ENCODE measurements around the gene RBMS3.
A peak's percentile ranks its signal among the peaks of the same experiment; 100 is the strongest.

DNA sequence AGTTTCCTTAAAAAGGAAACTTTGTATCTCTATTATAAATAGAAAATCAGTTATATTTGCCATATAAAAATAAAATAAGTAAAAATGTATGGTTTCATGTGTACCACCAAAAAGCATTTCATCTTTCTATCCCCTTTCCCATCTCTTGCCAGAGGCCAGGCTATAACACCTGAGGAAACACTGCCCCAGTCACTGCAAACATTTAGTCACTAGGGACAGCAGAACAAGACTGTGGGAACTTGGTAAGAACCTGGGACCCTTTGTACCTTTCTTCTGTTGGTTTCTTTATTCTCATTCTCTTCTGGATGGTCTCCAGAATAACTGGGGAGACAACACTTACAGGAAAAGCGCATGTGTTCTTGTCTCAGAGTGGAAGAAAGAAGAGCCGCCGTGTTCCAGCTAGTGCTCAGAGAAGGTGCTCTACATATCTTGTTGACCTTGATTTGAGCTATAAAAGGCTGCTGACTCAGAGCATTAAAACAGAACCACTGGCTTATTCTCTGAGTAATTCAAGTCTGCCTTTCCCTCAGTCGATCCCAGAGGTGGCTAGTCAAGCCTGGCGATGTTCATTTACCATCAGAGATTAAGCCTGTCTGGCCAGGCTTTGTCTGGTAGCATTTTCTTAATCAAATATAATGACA is 361.6 kb downstream of the RBMS3 start:
- TF ChIP-seq POLR2A (IDR thresholded peaks at IDR 0.05) = peak in 1 of 2 donors; percentile 48
- TF ChIP-seq, protein P1, sequence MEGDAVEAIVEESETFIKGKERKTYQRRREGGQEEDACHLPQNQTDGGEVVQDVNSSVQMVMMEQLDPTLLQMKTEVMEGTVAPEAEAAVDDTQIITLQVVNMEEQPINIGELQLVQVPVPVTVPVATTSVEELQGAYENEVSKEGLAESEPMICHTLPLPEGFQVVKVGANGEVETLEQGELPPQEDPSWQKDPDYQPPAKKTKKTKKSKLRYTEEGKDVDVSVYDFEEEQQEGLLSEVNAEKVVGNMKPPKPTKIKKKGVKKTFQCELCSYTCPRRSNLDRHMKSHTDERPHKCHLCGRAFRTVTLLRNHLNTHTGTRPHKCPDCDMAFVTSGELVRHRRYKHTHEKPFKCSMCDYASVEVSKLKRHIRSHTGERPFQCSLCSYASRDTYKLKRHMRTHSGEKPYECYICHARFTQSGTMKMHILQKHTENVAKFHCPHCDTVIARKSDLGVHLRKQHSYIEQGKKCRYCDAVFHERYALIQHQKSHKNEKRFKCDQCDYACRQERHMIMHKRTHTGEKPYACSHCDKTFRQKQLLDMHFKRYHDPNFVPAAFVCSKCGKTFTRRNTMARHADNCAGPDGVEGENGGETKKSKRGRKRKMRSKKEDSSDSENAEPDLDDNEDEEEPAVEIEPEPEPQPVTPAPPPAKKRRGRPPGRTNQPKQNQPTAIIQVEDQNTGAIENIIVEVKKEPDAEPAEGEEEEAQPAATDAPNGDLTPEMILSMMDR (IDR thresholded peaks at IDR 0.05) = peak in 2 of 6 experiments; percentile 17 to 22

Data from thyroid gland (tissue), 4 donors.